NCI-H526 treated with DMSO at 0.1 percent for 48 hours (cell line): ENCODE measurements around the gene PRKG2.

Experiments
- DNase-seq: peaks from one replicate; lab custom pipeline; 2025; lab: John Stamatoyannopoulos, UW

Gene PRKG2

DNA sequence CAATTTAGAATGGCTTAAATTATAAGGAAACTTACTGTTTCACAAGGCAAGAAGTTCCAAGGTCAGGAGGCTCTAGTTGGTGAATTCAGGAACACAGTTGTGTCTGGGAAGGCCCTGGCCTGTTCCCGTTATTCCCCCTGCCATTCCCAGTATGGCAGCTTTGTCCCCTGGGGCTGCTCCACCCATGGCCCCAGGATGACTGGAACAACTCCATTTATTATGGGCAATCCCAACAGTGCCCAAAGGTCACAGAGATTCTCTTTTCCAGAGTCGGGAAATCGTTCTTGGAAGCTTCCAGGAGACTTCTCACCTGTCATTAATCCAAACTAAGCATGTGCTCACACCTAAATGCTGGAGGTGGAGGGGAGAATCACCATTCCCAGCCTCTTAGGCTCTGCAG is 2.8 kb upstream of the PRKG2 start:
- no peak for DNase-seq

DNA sequence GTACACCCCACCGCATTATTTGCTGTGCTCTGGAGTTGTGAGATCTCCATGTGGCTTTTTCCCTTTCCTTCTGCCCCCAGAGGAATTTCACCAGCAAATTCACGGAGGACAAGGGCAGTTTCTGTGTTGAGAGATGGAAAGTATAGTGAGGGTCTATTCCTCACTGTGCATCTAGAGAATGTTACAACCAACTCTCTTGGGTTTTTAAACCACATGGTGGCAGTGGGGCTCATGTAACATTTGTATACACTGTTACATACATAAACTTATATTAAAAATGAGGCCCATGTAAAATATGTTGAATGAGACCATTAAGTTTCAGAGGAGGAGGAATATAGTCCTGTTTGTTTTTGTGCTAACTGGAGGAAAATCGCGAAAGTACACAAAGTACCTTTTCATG is 909 bp upstream of the PRKG2 start:
- no peak for DNase-seq

DNA sequence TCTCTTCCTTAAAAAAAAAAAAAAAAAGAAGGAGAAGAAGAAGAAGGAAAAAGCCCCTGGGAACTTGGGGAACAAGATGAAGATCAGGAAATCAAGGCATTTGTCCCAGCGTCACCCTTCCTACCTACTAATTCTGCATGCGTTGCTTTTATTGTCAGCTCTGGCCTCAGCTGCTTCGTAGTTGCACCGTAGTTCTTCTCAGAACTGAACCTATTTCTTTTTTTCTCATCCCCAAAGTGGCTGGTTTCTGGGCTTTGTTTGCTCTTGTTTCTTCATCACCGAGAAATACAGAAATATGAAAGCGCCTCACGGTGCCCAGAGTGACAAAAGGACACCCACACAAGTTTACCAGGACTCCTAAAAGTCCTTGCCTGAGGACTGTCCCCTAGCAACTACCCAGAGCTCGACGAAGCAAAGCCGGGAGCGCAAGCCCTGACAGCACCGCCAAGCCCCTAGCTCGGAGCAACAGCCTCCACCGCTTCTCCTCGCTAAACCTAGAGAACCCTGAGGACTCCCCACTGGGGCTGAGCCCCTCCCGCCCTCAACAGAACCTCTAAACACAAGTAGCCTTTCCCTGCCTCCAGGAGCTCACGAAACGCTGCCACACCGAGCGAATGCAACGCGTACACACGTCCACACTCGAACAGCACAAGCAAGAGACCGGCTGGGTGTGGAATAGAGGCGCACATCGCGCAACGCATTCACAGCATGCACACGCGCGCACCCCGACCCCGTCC is 710 bp downstream of the PRKG2 start:
- no peak for DNase-seq

DNA sequence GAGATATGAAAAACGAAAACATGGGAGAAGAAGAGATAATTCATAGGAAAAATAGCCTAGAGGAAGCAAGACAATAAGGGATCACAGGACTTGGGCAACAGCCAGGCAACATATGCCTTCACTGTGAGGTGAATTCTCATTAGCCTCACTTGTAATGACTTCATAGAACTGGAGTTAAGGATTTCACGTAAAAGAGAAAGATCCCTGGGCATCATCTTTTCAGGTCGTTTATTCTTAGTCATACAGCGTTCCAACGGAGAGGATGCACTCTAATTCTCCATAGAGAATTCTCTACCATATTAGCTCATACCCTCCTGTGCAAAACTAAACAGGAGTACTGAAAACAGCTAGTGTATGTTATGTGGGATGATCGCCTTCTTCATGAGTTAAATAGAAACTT is 1.4 kb downstream of the PRKG2 start:
- DNase-seq, result no peak

DNA sequence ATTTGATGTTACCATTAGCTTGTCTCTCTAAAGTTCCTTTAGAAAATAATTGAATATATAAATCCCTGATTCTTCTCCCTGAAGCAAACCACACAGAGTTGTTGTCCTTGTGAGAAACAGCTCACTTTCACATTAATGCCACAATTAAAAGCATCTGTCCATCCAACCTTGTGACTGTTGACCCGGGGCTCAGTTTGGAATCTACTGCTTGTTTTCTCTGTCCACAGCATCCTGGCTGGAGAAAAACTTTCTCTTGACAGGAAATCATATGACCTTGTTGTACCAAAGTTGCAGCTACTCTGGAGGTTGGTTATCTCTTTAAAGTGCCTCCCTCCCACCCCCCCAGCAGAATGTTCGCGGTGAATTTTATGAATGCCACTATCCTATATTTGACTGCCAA is 3.1 kb downstream of the PRKG2 start:
- DNase-seq, result no peak

DNA sequence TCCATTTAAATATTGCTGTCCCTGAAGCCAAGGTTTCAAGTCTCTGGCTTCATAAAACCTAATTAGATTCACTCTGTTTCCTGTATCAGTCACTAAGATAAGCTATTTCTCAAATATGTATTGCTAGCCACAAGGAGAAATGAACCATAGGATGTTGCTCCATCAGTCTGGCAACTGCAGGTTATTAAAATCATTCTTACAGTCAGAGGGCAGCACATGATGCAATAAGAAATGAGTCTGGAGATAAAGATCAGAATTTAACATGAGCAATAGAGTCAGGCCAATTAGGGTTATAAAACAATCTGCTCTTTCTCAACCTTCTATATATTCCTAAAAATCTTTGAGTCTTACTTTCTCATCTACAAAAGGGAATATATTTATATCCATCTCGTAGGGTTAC is 7.2 kb downstream of the PRKG2 start:
- DNase-seq, result no peak

DNA sequence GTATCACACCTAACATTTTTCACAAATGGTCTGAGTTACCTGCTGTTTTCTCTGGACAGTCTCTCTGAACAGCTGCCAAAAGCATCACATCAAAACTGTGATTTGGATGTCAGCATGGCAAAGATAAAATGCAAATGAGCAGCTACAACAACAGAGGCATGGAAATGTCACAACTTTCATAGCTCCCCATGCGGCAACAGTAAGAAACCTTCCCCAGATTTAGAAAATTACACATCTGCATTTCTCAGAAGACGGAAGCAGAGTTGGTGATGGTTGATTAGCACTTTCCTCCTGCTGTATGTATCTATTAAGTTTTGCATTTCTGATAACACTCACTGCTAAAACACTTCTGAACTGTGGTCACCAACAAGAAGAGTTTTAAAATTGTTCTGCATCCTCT is 9.7 kb downstream of the PRKG2 start:
- DNase-seq, result no peak

DNA sequence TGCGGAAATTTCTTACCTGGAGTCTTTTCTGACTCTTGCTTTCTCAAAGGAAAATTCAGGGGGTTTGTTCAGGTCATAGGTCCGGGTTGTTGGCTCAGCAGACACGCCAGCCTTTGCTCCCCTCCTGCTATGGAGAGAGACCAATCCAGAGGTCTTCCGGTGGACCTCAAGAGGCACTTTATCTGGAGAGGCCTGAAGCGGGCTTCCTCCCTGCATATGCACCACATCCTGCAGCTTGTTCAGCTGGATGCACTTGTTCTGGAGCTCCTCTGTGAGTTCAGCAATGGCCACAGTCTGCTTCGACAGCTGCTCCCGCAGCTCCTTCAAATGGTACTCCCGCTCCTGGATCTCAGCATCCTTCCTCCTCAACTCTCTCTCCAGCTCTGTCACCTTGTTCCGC is 10.5 kb downstream of the PRKG2 start:
- DNase-seq, result no peak

DNA sequence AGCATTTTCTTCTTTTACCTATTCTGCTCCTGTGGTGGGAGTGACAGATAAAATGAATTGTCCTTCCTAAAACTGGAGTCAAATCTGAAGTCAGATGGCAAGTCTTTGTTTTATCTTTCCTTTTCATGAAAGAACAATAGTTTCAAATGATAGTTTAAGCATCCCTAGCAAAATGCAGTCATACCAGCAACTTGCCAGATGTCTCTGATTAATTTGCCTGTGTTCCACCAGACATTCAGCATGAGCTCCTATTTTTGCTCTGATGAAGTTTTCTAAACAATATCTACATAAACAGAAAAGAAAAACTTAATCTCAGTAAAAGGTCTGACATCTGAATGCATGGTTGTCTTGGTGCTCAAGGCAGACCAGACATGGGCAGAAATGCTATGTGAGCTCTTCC is 15.2 kb downstream of the PRKG2 start:
- DNase-seq, result no peak

DNA sequence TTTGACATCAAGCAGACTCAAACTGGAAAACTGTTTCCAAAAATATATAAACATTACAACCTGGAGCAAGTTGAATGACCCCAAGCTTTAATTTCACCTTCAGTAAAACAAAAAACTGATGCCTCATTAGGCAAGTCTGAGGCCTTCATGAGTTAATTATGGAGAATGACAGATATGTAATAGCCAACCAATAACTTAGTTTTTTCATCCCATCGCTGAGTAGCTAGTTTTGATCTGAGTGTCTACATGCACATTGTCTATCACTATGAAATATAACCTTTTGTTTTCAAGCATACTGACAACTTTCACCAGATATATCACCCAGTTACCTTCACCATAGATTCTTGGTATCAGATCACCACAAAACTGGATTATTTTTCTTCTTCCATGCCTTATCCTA is 16.4 kb downstream of the PRKG2 start:
- no peak for DNase-seq

DNA sequence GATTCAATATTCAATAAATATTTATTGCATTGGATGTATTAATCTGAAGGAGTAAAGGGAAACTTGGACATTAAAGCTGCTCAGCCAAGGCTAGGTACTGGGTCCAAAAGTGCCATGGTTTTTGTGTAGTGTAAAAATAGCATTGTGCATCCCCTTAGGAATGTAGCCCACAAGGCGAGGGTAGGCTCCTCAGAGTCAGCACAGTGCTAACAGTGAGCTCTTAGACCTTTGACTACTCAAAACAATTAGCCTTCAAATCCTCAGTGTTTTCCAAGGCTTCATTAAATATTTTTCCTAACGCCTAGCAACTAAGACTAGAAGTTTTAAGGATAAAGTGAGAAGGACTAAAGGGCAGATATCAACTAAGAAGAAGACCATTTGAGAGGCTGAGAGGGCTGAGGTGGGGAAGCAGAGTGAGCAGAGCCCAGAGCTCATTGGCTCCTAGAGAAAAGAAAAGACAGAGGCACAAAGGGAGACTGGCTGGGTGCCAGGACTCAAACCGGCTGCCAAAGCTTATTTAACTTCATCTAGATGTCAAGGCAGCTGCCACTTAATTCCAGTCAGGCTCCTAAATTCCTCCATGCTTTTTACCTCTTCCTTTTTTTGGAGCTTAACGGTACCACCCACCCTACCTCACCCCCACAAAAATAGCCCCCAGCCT is 17.0 kb downstream of the PRKG2 start:
- no peak for DNase-seq

DNA sequence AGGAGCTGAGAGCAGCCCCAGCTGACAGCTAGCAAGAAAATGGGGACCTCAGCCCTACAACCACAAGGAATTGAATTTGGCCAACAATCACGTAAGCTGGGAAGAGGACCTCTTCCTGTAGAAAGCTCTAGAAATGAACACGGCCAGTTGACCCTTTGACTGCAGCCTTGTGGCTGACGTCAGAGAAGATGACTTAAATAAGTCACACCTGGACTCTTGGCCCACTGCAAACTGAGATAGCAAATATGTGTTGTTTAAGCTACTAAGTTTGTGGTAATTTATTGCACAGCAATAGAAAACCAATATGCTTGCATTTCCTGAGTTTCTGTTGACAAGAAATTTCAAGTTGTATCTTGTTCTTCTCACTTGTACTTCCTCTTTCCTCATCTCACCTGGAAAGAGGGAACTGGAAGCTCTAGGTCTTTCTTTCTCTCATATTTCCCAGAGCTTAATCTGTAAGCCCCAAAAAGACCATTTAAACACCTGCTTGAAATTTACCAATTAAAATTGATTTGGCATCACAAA is 18.8 kb downstream of the PRKG2 start:
- no peak for DNase-seq

DNA sequence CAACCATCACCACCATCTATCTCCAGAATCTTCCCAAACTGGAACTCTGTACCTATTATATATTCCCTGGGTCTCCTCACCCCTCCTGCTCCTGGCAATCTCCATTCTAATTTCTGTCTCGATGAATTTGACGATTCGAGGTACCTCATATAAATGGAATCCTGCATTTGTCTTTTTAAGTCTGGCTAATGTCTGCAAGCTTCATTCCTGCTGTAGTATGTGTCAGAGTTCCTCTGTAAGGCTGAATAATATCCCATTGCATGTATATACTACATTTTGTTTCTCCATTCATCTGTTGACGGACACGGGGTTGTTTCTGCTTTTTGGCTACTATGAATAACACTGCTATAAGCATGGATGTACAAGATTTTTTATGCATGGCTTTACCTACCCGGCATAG is 19.5 kb downstream of the PRKG2 start:
- no peak for DNase-seq

DNA sequence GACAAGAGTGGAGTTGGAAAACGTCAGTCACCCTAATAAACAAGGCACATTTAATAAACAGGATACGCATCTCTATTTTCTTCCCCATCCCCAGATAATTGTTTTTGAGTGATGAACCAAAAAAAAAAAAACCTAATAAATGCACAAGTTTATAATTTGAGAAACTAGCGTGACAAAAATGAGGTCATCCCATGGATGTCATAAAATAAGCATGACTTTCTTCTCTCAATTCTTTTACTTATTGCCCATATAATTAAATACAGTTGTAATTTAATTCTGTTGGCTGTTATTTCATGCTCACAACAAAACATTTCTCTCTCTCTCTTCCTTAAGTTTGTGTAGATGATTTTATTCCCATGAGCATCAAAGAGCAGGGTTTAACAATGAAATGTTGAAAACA is 20.7 kb downstream of the PRKG2 start:
- DNase-seq, result no peak

DNA sequence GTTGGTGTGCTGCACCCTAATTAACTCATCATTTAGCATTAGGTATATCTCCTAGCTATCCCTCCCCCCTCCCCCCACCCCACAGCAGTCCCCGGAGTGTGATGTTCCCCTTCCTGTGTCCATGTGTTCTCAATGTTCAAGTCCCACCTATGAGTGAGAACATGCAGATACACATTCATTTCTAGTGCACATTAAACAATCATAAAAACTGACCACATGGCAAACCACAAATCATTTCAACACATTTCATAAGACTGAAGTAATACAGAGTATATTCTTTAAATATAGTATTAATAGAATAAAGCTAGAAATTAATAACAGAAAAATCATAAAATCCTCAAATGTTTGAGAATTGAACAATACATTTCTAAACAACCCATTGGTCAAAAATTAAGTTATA is 34.1 kb downstream of the PRKG2 start:
- no peak for DNase-seq

DNA sequence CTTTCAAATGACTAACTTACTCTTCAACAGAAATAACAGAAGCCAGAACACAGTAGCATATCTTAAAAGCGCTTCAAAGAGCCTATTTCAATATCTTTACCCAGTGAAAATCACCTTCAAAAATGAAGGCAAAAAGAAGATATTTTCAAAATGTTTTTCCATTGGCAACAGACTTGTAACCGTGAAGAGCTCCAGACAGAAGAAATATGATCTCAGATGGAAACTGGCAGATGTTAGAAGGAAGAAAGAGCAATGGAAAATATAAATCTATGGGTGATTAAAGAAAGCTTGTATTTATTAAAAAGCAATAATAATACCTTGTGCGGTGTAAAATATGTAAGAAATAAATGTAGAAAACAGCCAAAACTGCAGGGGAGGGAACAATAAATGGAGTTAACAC is 35.7 kb downstream of the PRKG2 start:
- no peak for DNase-seq

DNA sequence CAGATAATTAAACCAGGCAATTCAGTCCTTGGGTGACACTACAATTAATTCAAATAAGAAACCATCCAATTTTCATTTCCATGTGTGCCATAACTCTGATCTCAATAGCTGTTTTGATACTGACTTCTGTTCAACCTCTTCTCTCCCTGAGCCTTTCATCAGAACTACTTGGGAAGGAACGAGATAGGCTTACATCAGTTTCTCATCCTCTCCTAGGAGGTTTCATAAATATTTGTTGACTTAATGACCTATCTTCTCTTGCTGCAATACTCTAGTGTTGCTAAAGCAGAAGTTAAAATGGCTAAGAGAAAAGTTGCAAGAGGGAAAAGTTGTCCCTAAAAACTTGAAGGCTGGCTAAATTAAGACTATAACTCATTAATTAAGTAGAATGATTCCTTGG is 41.8 kb downstream of the PRKG2 start:
- DNase-seq, result no peak

DNA sequence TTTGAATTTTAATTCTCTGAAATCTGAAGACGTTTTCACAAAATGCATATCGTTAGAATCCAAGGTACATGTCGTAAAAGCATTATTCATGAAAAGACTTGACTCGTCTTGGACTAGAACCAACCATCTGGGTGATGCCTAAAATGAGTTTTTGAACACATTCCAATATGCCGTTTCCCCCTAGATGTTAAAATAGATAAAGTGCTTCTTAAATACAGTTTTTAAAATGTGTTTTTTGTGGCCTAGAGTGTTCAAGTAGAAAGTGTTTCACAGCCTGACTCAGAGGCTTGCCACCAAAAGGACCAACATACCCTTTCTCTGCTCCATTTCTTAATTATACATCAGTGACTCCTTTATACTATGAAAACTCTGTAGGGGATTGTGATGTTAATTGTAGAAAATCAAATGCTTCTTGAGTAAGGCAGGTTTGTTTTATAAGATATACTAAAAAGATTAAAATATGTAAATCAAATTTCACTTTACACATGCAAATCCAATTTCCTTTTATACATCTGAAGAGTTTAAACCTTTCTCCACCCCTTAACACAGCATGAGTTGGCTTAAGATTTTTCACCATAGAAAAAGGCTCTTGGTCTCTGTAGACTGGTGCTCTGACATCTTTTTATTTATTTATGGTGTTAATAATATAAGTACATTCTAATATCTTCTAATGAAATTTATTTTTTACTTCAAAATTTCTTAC is 48.4 kb downstream of the PRKG2 start:
- DNase-seq, result no peak

DNA sequence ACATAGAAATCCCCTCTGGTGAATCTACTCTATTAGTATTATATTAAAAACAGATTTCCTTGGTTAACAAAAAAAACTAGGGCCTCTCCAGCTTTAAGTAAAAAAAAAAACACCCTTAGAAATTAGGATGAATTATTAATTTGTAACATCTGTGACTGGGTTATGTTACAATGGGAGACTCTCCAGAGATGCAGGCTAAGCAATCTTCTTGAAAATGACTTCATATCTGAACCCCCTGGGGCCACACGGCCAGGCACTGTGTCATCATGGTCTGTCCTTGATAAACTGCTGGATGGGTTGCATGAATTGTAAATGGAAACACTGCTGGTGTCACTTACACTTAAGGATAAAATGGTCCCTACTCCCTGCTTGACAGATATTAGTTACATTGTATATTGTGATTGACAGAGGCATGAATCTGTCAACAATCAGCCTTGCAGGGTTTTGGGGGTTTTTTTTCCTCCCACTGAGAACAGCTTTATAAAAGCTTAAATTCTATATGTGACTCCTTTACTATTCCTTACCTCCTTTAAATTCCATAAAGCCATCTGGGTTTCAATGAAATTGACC is 49.1 kb downstream of the PRKG2 start:
- no peak for DNase-seq

DNA sequence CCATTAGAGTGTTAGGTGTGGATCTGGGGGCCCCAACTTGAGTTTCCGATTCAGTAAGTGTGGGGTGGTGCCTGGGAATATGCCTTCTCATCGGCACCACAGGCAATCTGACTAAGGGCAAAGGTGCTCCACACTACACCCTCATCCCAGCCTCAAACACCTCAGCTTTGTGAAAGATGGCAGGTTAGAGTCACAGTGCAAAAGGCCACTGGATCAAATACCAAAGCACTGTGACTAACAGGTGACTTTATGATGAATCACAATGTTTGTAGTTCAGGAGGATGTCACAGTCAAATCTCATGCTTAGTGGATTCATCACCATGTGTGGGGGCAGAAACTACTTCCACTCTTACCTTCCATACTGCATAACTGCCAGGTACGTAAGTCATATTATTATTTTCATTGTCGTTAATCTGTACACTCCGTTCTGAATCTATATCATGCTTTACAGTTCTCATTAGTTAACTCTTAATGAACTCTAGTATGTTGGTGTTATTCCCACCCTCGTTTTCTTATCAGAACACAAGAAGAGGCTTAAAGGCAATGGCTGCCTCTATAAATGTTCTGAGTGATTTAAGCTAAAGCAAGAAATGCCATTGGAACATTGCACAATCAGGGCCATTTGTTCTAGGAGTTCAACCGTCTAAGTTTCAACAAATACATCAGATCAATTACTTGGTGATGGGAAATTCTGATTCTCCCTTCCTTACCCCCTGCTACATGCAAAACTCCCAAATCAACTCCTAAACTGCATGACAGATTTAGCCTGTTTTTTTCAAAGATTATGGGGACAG is 50.2 kb downstream of the PRKG2 start:
- no peak for DNase-seq

DNA sequence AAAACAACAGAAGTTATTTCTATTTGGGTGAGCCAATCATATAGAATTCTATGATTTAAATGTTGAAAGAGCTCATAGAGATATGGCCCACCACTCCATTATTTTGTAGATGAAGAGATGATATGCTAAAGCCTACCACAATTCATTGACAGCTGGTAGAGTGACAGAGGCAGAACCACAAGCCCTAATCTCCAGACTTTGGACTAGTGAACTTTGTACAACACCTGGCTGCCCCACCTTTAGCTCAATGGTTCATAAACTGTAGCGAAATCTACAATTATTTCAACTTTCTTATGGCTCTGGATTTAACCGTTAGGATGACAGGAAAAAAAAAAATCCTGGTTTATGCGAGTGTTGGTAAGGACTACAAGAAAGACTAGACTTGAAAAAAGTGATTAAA is 50.9 kb downstream of the PRKG2 start:
- no peak for DNase-seq
